ENCODE measurements around the gene HSPG2. TPM values are rescaled to one million over a fixed set of nuclear protein-coding genes. Genes with fewer than 3 reads are reported as not detected.
"Not testable (repeated sequence)": the region's sequence is repeated elsewhere in the genome, so short reads cannot be mapped to it uniquely, and the experiment has no call there.

HSPG2 gene
- 1 to 10 TPM; 1.2 TPM for total RNA-seq
- not detected for polyA plus RNA-seq

- Mint-ChIP-seq H3K4me1 (peaks cover 6 to 26% (median 9%) of the 10 kb centered on the region in 4 donors), H3K27me3 (peaks cover 3 to 4% of the 10 kb centered on the region in 2 donors), H3K9me3 (no peaks in the 10 kb centered on the region), H3K4me3 (peak within 1 kb of the TSS; percentile 84 to 97 (median 90)), H3K27ac (peak within 1 kb of the TSS in 6 of 7 donors; percentile 64 to 93 (median 84)), H3K36me3 (no peaks in the 10 kb centered on the region)
- intact Hi-C loops (cut with micrococcal nuclease), result no loop called here
- no peaks in the 10 kb centered on the region for H3K9me3 ChIP-seq (ENCODE audit: control insufficient read depth in 1 of 2, low read length in 2 of 2)
- H3K27ac ChIP-seq (ENCODE audit: low read depth, low read length), result no peak within 1 kb of the TSS
- H3K36me3 ChIP-seq (ENCODE audit: insufficient read depth, low read length), result no peaks in the 10 kb centered on the region
- no peak for DNase-seq
- H3K4me3 ChIP-seq (ENCODE audit: low read length in 2 of 2), result peak within 1 kb of the TSS in 1 of 2 donors; percentile 49
- ChIA-PET CTCF (ENCODE audit: partially characterized antibody) (no interaction called here), POLR2A (ENCODE audit: partially characterized antibody) (interaction anchor here (0.6 to 2.2 kb wide), 4 partner anchors 14 to 115 kb away, joined by 3 to 14 read pairs (median 3); partner anchors contain the start of gene CDC42)
- H3K4me1 ChIP-seq (ENCODE audit: insufficient read depth, low read length), result peaks cover 12% of the 10 kb centered on the region
- no peaks in the 10 kb centered on the region for H3K27me3 ChIP-seq (ENCODE audit: insufficient read depth, low read length)
Measured at GRCh38 chr1:21937034-21937371, at the start of gene HSPG2. Gene HSPG2 (minus strand): TSS chr1:21937310. CDS start chr1:21937217, 93 bp downstream.

DNA sequence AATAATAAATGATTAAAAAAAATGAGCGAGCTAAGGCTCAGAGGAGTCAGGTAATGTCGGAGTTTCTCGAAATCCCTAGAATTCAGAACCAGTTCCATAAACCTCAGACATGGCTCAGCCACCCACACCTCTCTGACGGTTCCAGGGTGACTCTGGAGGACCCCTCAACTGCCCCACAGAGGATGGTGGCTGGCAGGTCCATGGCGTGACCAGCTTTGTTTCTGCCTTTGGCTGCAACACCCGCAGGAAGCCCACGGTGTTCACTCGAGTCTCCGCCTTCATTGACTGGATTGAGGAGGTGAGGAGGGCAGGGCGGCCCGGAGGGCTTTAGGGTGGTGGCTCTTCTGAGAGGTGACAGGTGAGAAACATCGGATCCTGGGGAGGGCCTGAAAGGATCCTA lies 49.3 kb upstream of the HSPG2 start:
- H3K36me3 Mint-ChIP-seq; H3K27ac ChIP-seq (ENCODE audit: low read depth, low read length); intact Hi-C loops (cut with micrococcal nuclease); H3K4me1 Mint-ChIP-seq; H3K9me3 ChIP-seq (ENCODE audit: control insufficient read depth in 1 of 2, low read length in 2 of 2); H3K27ac Mint-ChIP-seq; H3K9me3 Mint-ChIP-seq; H3K27me3 Mint-ChIP-seq; H3K36me3 ChIP-seq (ENCODE audit: insufficient read depth, low read length); DNase-seq; CTCF ChIA-PET (ENCODE audit: partially characterized antibody); POLR2A ChIA-PET (ENCODE audit: partially characterized antibody); H3K4me3 ChIP-seq (ENCODE audit: low read length in 2 of 2); H3K4me3 Mint-ChIP-seq; H3K27me3 ChIP-seq (ENCODE audit: insufficient read depth, low read length); H3K4me1 ChIP-seq (ENCODE audit: insufficient read depth, low read length): not testable (repeated sequence)

DNA sequence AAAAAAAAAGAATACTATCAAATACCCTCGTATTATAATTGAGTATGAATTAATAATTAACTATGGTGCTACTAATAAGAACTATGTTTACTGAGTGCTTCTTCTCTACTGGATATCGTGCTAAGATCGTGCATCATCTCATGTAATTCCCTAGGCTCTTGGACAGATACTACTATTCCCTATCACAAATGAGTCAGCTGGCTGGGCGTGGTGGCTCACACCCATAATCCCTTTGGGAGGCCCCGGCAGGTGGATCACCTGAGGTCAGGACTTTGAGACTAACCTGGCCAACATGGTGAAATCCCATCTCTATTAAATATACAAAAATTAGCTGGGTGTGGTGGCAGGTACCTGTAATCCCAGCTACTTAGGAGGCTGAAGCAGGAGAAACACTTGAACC lies 48.8 kb upstream of the HSPG2 start:
- H3K36me3 ChIP-seq (ENCODE audit: insufficient read depth, low read length); H3K36me3 Mint-ChIP-seq; H3K27ac Mint-ChIP-seq; H3K27me3 ChIP-seq (ENCODE audit: insufficient read depth, low read length); H3K4me1 ChIP-seq (ENCODE audit: insufficient read depth, low read length); H3K9me3 ChIP-seq (ENCODE audit: control insufficient read depth in 1 of 2, low read length in 2 of 2); CTCF ChIA-PET (ENCODE audit: partially characterized antibody); POLR2A ChIA-PET (ENCODE audit: partially characterized antibody); H3K27me3 Mint-ChIP-seq; H3K4me3 ChIP-seq (ENCODE audit: low read length in 2 of 2); H3K9me3 Mint-ChIP-seq; intact Hi-C loops (cut with micrococcal nuclease); H3K27ac ChIP-seq (ENCODE audit: low read depth, low read length); DNase-seq; H3K4me1 Mint-ChIP-seq; H3K4me3 Mint-ChIP-seq: not testable (repeated sequence)

DNA sequence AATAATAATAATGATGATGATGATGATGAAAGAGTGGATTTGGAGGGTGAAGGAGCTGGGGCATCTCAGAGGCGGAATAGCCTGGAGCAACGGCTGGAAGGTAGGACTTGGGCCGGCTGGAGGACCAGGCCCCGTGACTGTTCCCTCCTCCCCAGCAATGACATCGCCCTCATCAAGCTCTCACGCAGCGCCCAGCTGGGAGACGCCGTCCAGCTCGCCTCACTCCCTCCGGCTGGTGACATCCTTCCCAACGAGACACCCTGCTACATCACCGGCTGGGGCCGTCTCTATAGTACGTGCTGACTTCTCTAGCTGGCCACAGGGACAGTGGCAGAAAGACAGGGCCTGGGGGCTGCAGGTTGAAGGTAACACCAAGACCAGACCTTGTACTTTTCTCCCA lies 46.4 kb upstream of the HSPG2 start:
- H3K27ac ChIP-seq (ENCODE audit: low read depth, low read length); H3K36me3 Mint-ChIP-seq; H3K4me3 Mint-ChIP-seq; H3K4me1 Mint-ChIP-seq; CTCF ChIA-PET (ENCODE audit: partially characterized antibody); H3K27me3 ChIP-seq (ENCODE audit: insufficient read depth, low read length); H3K9me3 ChIP-seq (ENCODE audit: control insufficient read depth in 1 of 2, low read length in 2 of 2); H3K27me3 Mint-ChIP-seq; intact Hi-C loops (cut with micrococcal nuclease); H3K9me3 Mint-ChIP-seq; POLR2A ChIA-PET (ENCODE audit: partially characterized antibody); H3K4me1 ChIP-seq (ENCODE audit: insufficient read depth, low read length); H3K36me3 ChIP-seq (ENCODE audit: insufficient read depth, low read length); H3K4me3 ChIP-seq (ENCODE audit: low read length in 2 of 2); DNase-seq: not testable (repeated sequence)
- H3K27ac Mint-ChIP-seq, result peak overlapping the region in 1 of 7 donors; percentile 72

DNA sequence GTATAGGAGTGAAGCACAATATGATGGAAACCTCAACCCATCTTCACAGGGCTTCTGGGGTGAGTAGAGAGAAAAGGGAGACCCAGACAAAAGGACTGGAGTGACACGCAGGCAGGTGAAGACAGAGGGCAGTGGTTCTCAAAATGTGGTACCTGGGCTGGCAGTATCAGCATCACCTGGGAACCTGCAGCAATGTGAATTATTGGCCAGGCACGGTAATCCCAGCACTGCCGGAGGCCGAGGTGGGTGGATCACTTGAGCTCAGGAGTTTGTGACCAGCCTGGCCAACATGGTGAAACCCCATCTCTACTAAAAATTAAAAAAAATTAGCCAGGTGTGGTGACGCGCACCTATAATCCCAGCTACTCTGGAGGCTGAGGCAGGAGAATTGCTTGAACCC lies 45.0 kb upstream of the HSPG2 start:
- H3K27me3 ChIP-seq (ENCODE audit: insufficient read depth, low read length); H3K36me3 Mint-ChIP-seq; H3K4me3 Mint-ChIP-seq; H3K27ac ChIP-seq (ENCODE audit: low read depth, low read length); H3K27me3 Mint-ChIP-seq; intact Hi-C loops (cut with micrococcal nuclease); H3K4me3 ChIP-seq (ENCODE audit: low read length in 2 of 2); DNase-seq; CTCF ChIA-PET (ENCODE audit: partially characterized antibody); H3K4me1 ChIP-seq (ENCODE audit: insufficient read depth, low read length); H3K27ac Mint-ChIP-seq; H3K4me1 Mint-ChIP-seq; H3K36me3 ChIP-seq (ENCODE audit: insufficient read depth, low read length); H3K9me3 Mint-ChIP-seq; H3K9me3 ChIP-seq (ENCODE audit: control insufficient read depth in 1 of 2, low read length in 2 of 2); POLR2A ChIA-PET (ENCODE audit: partially characterized antibody): not testable (repeated sequence)

DNA sequence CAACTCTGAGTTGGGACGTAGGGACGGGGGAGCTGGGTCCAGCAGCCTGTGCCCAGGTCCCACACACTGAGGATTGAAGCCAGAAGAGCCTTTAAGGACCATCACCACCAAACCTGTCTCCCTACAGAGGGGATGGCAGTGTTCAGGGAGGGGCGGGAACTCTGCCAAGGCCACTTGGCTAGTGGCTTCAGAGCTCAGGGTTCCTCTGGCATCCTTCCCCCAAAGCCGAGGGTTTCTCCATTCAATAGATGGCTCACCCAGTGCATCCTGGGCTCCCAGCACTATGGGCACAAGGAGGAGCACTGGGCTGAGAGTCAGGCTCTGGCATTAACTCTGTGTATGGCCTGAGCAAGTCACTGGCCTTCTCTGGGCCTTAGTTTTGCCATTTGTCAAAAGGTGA lies 44.1 kb upstream of the HSPG2 start:
- H3K27me3 Mint-ChIP-seq; intact Hi-C loops (cut with micrococcal nuclease); H3K27ac ChIP-seq (ENCODE audit: low read depth, low read length); CTCF ChIA-PET (ENCODE audit: partially characterized antibody); H3K4me3 ChIP-seq (ENCODE audit: low read length in 2 of 2); H3K4me1 ChIP-seq (ENCODE audit: insufficient read depth, low read length); H3K27ac Mint-ChIP-seq; H3K36me3 ChIP-seq (ENCODE audit: insufficient read depth, low read length); H3K4me3 Mint-ChIP-seq; H3K4me1 Mint-ChIP-seq; DNase-seq; H3K9me3 Mint-ChIP-seq; H3K36me3 Mint-ChIP-seq; H3K9me3 ChIP-seq (ENCODE audit: control insufficient read depth in 1 of 2, low read length in 2 of 2); POLR2A ChIA-PET (ENCODE audit: partially characterized antibody); H3K27me3 ChIP-seq (ENCODE audit: insufficient read depth, low read length): not testable (repeated sequence)

DNA sequence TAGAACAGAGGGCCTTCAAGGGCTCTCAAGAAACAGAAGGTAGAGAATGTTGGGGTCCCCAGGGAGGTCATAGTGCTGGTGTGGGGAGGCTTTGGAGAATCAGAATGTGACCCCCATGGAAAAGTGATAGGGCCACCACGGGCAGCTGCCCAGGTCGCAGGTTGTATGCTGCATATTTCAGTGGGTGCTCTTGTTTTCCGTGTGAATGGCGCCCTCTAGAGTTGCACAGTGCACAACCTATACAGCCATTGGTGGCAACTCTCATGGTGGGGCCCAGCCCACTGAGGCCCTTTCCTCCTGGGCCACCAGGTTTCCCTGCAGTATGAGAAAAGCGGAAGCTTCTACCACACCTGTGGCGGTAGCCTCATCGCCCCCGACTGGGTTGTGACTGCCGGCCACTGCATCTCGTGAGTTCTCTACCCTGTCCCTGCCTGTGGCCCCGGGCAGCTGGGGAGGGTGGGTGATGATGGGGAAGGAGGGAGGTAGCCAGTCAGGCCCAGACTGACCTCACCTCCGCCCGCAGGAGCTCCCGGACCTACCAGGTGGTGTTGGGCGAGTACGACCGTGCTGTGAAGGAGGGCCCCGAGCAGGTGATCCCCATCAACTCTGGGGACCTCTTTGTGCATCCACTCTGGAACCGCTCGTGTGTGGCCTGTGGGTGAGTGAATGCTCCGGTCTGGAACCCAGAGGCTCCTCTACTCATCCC lies 43.6 kb upstream of the HSPG2 start:
- H3K27ac Mint-ChIP-seq; intact Hi-C loops (cut with micrococcal nuclease); POLR2A ChIA-PET (ENCODE audit: partially characterized antibody); H3K27me3 Mint-ChIP-seq; H3K9me3 Mint-ChIP-seq; H3K4me3 Mint-ChIP-seq; DNase-seq; H3K27ac ChIP-seq (ENCODE audit: low read depth, low read length); H3K4me3 ChIP-seq (ENCODE audit: low read length in 2 of 2); H3K9me3 ChIP-seq (ENCODE audit: control insufficient read depth in 1 of 2, low read length in 2 of 2); CTCF ChIA-PET (ENCODE audit: partially characterized antibody); H3K27me3 ChIP-seq (ENCODE audit: insufficient read depth, low read length); H3K4me1 Mint-ChIP-seq; H3K4me1 ChIP-seq (ENCODE audit: insufficient read depth, low read length); H3K36me3 ChIP-seq (ENCODE audit: insufficient read depth, low read length); H3K36me3 Mint-ChIP-seq: not testable (repeated sequence)

DNA sequence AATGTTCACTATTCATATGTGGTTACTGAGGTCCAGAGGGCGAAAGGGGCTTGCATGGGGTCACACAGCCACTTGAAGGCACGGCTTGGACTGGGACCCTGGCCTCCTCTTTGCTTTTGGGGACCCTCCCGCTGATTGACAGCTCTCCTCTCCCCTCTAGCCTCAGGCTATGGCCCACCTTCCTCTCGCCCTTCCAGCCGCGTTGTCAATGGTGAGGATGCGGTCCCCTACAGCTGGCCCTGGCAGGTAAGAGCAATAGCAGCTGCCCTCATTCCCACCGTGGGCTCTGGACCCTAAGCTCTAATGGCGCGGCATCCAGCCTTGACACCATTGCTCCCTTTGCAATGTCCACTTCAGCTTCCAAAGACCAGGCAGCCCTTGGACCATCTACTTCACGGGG lies 41.1 kb upstream of the HSPG2 start:
- H3K4me3 ChIP-seq (ENCODE audit: low read length in 2 of 2); H3K4me3 Mint-ChIP-seq; H3K27ac ChIP-seq (ENCODE audit: low read depth, low read length); CTCF ChIA-PET (ENCODE audit: partially characterized antibody); DNase-seq; H3K36me3 Mint-ChIP-seq; intact Hi-C loops (cut with micrococcal nuclease); H3K4me1 ChIP-seq (ENCODE audit: insufficient read depth, low read length); POLR2A ChIA-PET (ENCODE audit: partially characterized antibody); H3K27me3 ChIP-seq (ENCODE audit: insufficient read depth, low read length); H3K27ac Mint-ChIP-seq; H3K9me3 Mint-ChIP-seq; H3K36me3 ChIP-seq (ENCODE audit: insufficient read depth, low read length); H3K9me3 ChIP-seq (ENCODE audit: control insufficient read depth in 1 of 2, low read length in 2 of 2); H3K4me1 Mint-ChIP-seq; H3K27me3 Mint-ChIP-seq: not testable (repeated sequence)

Measured in CD4-positive, alpha-beta memory T cell (primary cell).